Measurements from ENCODE around the gene CLIP4. TPM values are rescaled to one million over a fixed set of nuclear protein-coding genes. Genes with fewer than 3 reads are reported as not detected.
A peak's percentile ranks its signal among the peaks of the same experiment; 100 is the strongest.

The CLIP4 gene
- total RNA-seq, 1 experiment from 2014 or later = 0.39 TPM

DNA sequence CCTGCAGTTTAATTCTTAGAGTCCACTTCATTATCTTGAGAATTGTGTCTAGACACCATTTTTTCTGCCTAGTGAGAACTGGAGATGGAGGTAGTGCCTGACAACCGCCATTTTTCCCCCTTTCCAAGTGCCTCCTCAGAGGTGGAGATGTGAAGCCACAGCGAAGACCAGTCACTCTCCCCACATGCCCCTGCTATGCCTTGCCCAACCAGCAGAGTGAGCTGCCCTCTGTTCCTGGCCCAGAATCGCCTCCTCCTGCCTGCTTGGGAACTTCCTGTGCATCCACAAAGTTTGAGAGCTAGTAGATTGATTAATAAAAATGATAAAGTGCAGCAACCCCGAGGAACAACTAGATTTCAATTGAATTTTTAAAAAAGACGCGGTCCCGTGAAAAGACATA lies 123.3 kb downstream of the CLIP4 start:
- ChIA-PET POLR2A (no interaction called here), CTCF (interaction anchor here (0.6 to 1.6 kb wide), 29 partner anchors 8 to 834 kb away, joined by 3 to 13 read pairs (median 4); partner anchors contain the start of gene ALK)
- ATAC-seq (peak; percentile 98), DNase-seq (ENCODE audit: low spot score) (peak; percentile 69)
- Mint-ChIP-seq H3K36me3 (no peaks in the 10 kb centered on the region), H3K27ac (no peak overlapping the region), H3K4me3 (no peak overlapping the region), H3K9me3 (no peaks in the 10 kb centered on the region), H3K4me1 (no peaks in the 10 kb centered on the region), H3K27me3 (ENCODE audit: low read depth) (no peaks in the 10 kb centered on the region; the same call in 1 of the 2 replicates)
- no peak for TF ChIP-seq ZNF671 (CRISPR knock-in tag; IDR thresholded peaks at IDR 0.05)
- TF ChIP-seq SMAD4 (CRISPR knock-in tag; IDR thresholded peaks at IDR 0.05) = no peak
- no peak for TF ChIP-seq CBFB (CRISPR knock-in tag; IDR thresholded peaks at IDR 0.05; ENCODE audit: low read depth)
- TF ChIP-seq, protein P1, sequence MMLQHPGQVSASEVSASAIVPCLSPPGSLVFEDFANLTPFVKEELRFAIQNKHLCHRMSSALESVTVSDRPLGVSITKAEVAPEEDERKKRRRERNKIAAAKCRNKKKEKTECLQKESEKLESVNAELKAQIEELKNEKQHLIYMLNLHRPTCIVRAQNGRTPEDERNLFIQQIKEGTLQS (CRISPR knock-in tag; conservative IDR thresholded peaks at IDR 0.05) = no peak
- TF ChIP-seq, protein P2, sequence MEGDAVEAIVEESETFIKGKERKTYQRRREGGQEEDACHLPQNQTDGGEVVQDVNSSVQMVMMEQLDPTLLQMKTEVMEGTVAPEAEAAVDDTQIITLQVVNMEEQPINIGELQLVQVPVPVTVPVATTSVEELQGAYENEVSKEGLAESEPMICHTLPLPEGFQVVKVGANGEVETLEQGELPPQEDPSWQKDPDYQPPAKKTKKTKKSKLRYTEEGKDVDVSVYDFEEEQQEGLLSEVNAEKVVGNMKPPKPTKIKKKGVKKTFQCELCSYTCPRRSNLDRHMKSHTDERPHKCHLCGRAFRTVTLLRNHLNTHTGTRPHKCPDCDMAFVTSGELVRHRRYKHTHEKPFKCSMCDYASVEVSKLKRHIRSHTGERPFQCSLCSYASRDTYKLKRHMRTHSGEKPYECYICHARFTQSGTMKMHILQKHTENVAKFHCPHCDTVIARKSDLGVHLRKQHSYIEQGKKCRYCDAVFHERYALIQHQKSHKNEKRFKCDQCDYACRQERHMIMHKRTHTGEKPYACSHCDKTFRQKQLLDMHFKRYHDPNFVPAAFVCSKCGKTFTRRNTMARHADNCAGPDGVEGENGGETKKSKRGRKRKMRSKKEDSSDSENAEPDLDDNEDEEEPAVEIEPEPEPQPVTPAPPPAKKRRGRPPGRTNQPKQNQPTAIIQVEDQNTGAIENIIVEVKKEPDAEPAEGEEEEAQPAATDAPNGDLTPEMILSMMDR (IDR thresholded peaks at IDR 0.05) = peak; percentile 67
- TF ChIP-seq, protein P3, sequence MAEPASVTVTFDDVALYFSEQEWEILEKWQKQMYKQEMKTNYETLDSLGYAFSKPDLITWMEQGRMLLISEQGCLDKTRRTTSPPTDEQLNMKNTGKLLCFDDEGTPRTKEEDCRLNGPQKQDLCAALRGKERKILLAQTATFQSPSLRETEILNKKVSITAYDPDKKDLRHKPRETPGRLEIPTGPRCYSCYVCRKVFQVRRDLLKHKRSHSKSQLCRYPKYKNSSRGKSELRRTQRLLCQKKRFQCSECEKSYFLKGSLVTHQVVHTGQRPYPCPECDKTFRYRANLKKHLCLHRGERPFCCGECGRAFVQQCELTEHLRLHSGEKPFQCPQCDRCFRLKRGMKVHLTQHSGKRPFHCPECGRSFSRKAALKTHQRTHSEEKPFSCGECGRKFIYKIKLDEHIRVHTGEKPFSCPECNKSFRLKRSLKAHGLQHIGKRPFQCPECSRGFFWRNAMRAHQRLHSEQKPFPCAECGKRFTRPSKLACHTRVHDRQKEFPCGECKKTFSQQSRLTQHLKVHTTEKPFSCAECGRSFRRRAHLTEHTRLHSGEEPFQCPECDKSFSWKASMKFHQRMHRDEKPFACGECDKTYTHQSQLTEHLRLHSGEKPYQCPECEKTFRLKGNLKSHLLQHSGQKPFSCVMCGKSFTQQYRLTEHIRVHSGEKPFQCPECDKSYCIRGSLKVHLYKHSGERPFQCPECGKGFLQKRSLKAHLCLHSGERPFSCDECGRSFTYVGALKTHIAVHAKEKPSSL (CRISPR knock-in tag; conservative IDR thresholded peaks at IDR 0.05) = no peak

Other genes with a start within 250 kb of the CLIP4 start
- 24.0 to 26.4 TPM (median 24.3 TPM) in 3 replicates for gene TRMT61B, start 245.1 kb upstream of the CLIP4 start, total RNA-seq (2021)
- gene WDR43, start 220.7 kb upstream of the CLIP4 start, total RNA-seq (2021) = 92.4 to 112 TPM (median 103 TPM) in 3 replicates
- 0.62 to 1.0 TPM (median 1.0 TPM) in 3 replicates for gene TOGARAM2, start 134.1 kb upstream of the CLIP4 start, total RNA-seq (2021)
- not detected in 3 replicates for gene PCARE, start 40.9 kb upstream of the CLIP4 start, total RNA-seq (2021)